Karpas-422 (cell line): ENCODE measurements around the gene CGREF1. TPM values are rescaled to one million over a fixed set of nuclear protein-coding genes. Genes with fewer than 3 reads are reported as not detected.

ENCODE experiments used
- DNase-seq: peaks from one replicate; pipeline ENCODE4 v3.0.0-alpha.2; 2015
- H2AFZ ChIP-seq: fragments of 200-600 bp; sonication (generic); 2 replicates; pipeline ENCODE4 v1.6.1; 2014; ENCODE audit warnings: antibody characterized with exemption, low read length, mixed read lengths
- H3K27ac ChIP-seq: fragments of 200-600 bp; sonication (generic); 2 replicates; pipeline ENCODE4 v1.5.1; 2014; ENCODE audit warnings: mild to moderate bottlenecking, low read length, moderate library complexity
- H3K27me3 ChIP-seq: fragments of 200-600 bp; sonication (generic); 2 replicates; pipeline ENCODE4 v1.6.1; 2014; ENCODE audit warnings: low read length, mixed read lengths
- H3K36me3 ChIP-seq: fragments of 200-600 bp; sonication (generic); 2 replicates; pipeline ENCODE4 v1.6.1; 2014; ENCODE audit warnings: low read length, mixed read lengths; ENCODE audit not compliant: insufficient read depth
- H3K4me1 ChIP-seq: fragments of 200-600 bp; sonication (generic); 2 replicates; pipeline ENCODE4 v1.6.1; 2014; ENCODE audit warnings: mild to moderate bottlenecking, low read length, mixed read lengths
- H3K4me2 ChIP-seq: fragments of 200-600 bp; sonication (generic); 2 replicates; pipeline ENCODE4 v1.6.1; 2014; ENCODE audit warnings: low read length, low read depth, mild to moderate bottlenecking; ENCODE audit not compliant: poor library complexity, severe bottlenecking
- H3K4me3 ChIP-seq: fragments of 200-600 bp; sonication (generic); 2 replicates; pipeline ENCODE4 v1.5.1; 2014; ENCODE audit warnings: mild to moderate bottlenecking, antibody characterized with exemption, low read length, mixed read lengths
- H3K79me2 ChIP-seq: fragments of 200-600 bp; sonication (generic); 2 replicates; pipeline ENCODE4 v1.6.1; 2014; ENCODE audit warnings: mild to moderate bottlenecking, low read length, mixed read lengths
- H3K9ac ChIP-seq: fragments of 200-600 bp; sonication (generic); 2 replicates; pipeline ENCODE4 v1.6.0; 2014; ENCODE audit warnings: low read length
- H3K9me2 ChIP-seq: fragments of 200-600 bp; sonication (generic), shearing (Covaris generic); replicated peaks from 2 replicates; pipeline ENCODE4 v1.6.0; 2014; ENCODE audit warnings: mild to moderate bottlenecking, low read length, moderate library complexity; ENCODE audit not compliant: insufficient read depth
- H3K9me3 ChIP-seq: fragments of 300-700, 200-600 bp; sonication (generic); 2 replicates; pipeline ENCODE4 v1.6.1; 2014; ENCODE audit warnings: low read length, mixed read lengths
- H4K20me1 ChIP-seq: fragments of 200-600 bp; sonication (generic); 2 replicates; pipeline ENCODE4 v1.6.1; 2014; ENCODE audit warnings: mild to moderate bottlenecking, antibody characterized with exemption, low read length, low read depth; ENCODE audit not compliant: insufficient read depth
- total RNA-seq: library from RNA; depleted of rRNA; stranded (reverse); fragments of >200 nt; shearing (Covaris generic); gene quantifications from 2 replicates; pipeline ENCODE4 v1.2.3, GENCODE V29; 2014; ENCODE audit warnings: low replicate concordance

The CGREF1 gene
- total RNA-seq, 1 experiment from 2014 or later: not detected

- H3K4me3 ChIP-seq: no peak overlapping the region
- H3K79me2 ChIP-seq: no peaks in the 10 kb centered on the region
- H3K9me3 ChIP-seq: no peaks in the 10 kb centered on the region
- no peaks in the 10 kb centered on the region for H4K20me1 ChIP-seq
- H3K27ac ChIP-seq: no peak overlapping the region
- no peaks in the 10 kb centered on the region for H3K36me3 ChIP-seq
- no peaks in the 10 kb centered on the region for H3K9me2 ChIP-seq
- H3K27me3 ChIP-seq: no peaks in the 10 kb centered on the region
- no peak overlapping the region for H3K4me2 ChIP-seq
- H3K9ac ChIP-seq: no peak overlapping the region
- peaks cover 37% of the 10 kb centered on the region for H3K4me1 ChIP-seq
- DNase-seq: no peak
- no peak overlapping the region for H2AFZ ChIP-seq
Measured at GRCh38 chr2:27084297-27085061, 34.4 kb downstream of the CGREF1 start.

DNA sequence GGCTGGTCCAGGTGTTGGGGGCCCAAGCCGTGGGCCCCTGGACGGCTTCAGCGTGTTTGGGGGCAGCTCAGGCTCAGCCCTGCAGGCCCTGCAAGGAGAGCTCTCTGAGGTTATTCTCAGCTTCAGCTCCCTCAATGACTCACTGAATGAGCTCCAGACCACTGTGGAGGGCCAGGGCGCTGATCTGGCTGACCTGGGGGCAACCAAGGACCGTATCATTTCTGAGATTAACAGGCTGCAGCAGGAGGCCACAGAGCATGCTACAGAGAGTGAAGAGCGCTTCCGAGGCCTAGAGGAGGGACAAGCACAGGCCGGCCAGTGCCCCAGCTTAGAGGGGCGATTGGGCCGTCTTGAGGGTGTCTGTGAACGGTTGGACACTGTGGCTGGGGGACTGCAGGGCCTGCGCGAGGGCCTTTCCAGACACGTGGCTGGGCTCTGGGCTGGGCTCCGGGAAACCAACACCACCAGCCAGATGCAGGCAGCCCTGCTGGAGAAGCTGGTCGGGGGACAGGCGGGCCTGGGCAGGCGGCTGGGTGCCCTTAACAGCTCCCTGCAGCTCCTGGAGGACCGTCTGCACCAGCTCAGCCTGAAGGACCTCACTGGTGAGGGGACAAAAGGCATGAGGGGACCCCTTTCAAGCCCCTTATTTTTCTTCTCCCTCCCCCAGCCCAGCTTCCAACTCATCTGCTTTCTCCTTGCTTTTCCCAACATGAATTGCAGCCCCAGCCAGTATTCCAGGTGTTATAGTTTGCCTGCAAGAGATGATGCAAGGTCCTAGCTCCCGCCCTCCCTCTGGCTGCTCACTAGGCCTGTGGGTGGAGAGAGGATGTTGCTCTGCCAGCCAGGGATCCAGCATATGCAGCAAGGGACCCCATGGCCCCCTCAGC is 35.3 kb downstream of the CGREF1 start:
- no peak overlapping the region for H2AFZ ChIP-seq
- H3K9ac ChIP-seq: no peak overlapping the region
- no peak overlapping the region for H3K27ac ChIP-seq
- H4K20me1 ChIP-seq: no peaks in the 10 kb centered on the region
- H3K4me3 ChIP-seq: no peak overlapping the region
- no peaks in the 10 kb centered on the region for H3K9me2 ChIP-seq
- no peaks in the 10 kb centered on the region for H3K79me2 ChIP-seq
- no peaks in the 10 kb centered on the region for H3K36me3 ChIP-seq
- H3K4me2 ChIP-seq: no peak overlapping the region
- no peak for DNase-seq
- no peaks in the 10 kb centered on the region for H3K27me3 ChIP-seq
- H3K4me1 ChIP-seq: peaks cover 37% of the 10 kb centered on the region
- H3K9me3 ChIP-seq: no peaks in the 10 kb centered on the region

- H3K9me3 ChIP-seq: no peaks in the 10 kb centered on the region
Measured at GRCh38 chr2:27082773-27083409, 36.0 kb downstream of the CGREF1 start.

GRCh38 chr2:27081984-27082772 is 36.8 kb downstream of the CGREF1 start:
- no peaks in the 10 kb centered on the region for H3K36me3 ChIP-seq
- H2AFZ ChIP-seq: no peak overlapping the region
- peak overlapping the region; percentile 53 for H3K9ac ChIP-seq
- H3K9me3 ChIP-seq: no peaks in the 10 kb centered on the region
- no peak for DNase-seq
- H4K20me1 ChIP-seq: no peaks in the 10 kb centered on the region
- H3K27me3 ChIP-seq: no peaks in the 10 kb centered on the region
- H3K4me3 ChIP-seq: peak overlapping the region; percentile 47; the same call in 1 of the 2 replicates
- peaks cover 32% of the 10 kb centered on the region for H3K4me1 ChIP-seq
- H3K4me2 ChIP-seq: peak overlapping the region; percentile 54
- no peaks in the 10 kb centered on the region for H3K9me2 ChIP-seq
- H3K27ac ChIP-seq: no peak overlapping the region
- H3K79me2 ChIP-seq: no peaks in the 10 kb centered on the region

More at GRCh38 chr2:27082773-27083409, 36.0 kb downstream of the CGREF1 start:
- H3K4me1 ChIP-seq: peaks cover 37% of the 10 kb centered on the region
- H3K4me2 ChIP-seq: no peak overlapping the region
- no peak for DNase-seq
- H3K4me3 ChIP-seq: no peak overlapping the region
- no peak overlapping the region for H3K9ac ChIP-seq
- H3K27me3 ChIP-seq: no peaks in the 10 kb centered on the region
- no peaks in the 10 kb centered on the region for H3K9me2 ChIP-seq
- no peaks in the 10 kb centered on the region for H4K20me1 ChIP-seq
- H2AFZ ChIP-seq: no peak overlapping the region
- no peak overlapping the region for H3K27ac ChIP-seq
- no peaks in the 10 kb centered on the region for H3K36me3 ChIP-seq
- no peaks in the 10 kb centered on the region for H3K79me2 ChIP-seq

GRCh38 chr2:27080603-27080936 is 38.4 kb downstream of the CGREF1 start:
- Histone ChIP-seq H3K4me2 (no peak overlapping the region), H3K27me3 (no peaks in the 10 kb centered on the region), H3K36me3 (no peaks in the 10 kb centered on the region), H2AFZ (no peak overlapping the region), H3K9me2 (no peaks in the 10 kb centered on the region), H4K20me1 (no peaks in the 10 kb centered on the region), H3K4me3 (no peak overlapping the region), H3K9me3 (no peaks in the 10 kb centered on the region), H3K79me2 (no peaks in the 10 kb centered on the region), H3K27ac (no peak overlapping the region), H3K4me1 (peaks cover 22% of the 10 kb centered on the region), H3K9ac (no peak overlapping the region)
- DNase-seq: no peak

DNA sequence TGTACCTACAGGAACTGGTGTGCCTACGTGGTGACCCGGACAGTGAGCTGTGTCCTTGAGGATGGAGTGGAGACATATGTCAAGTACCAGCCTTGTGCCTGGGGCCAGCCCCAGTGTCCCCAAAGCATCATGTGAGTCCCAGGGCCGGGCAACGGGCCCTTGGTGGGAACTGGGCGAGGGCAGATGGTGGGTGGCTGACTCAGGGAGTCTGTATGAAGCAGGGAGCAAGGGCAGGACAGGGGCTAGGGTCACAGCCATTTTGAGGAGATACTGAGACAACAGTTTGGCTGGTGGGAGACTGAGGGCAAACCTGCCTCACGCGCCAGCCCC is 38.8 kb downstream of the CGREF1 start:
- Histone ChIP-seq H4K20me1 (no peaks in the 10 kb centered on the region), H2AFZ (no peak overlapping the region), H3K27me3 (no peaks in the 10 kb centered on the region), H3K9ac (no peak overlapping the region), H3K4me3 (no peak overlapping the region), H3K27ac (no peak overlapping the region), H3K9me2 (no peaks in the 10 kb centered on the region), H3K79me2 (no peaks in the 10 kb centered on the region), H3K4me2 (no peak overlapping the region), H3K9me3 (no peaks in the 10 kb centered on the region), H3K36me3 (no peaks in the 10 kb centered on the region), H3K4me1 (peaks cover 23% of the 10 kb centered on the region)
- DNase-seq: no peak

GRCh38 chr2:27079233-27080139 is 39.4 kb downstream of the CGREF1 start:
- no peaks in the 10 kb centered on the region for H3K27me3 ChIP-seq
- no peak overlapping the region for H3K4me3 ChIP-seq
- no peaks in the 10 kb centered on the region for H3K9me3 ChIP-seq
- no peaks in the 10 kb centered on the region for H3K36me3 ChIP-seq
- no peaks in the 10 kb centered on the region for H3K79me2 ChIP-seq
- no peak overlapping the region for H3K27ac ChIP-seq
- no peak overlapping the region for H3K9ac ChIP-seq
- peaks cover 29% of the 10 kb centered on the region for H3K4me1 ChIP-seq
- H3K4me2 ChIP-seq: no peak overlapping the region
- DNase-seq: no peak
- no peaks in the 10 kb centered on the region for H4K20me1 ChIP-seq
- no peak overlapping the region for H2AFZ ChIP-seq
- no peaks in the 10 kb centered on the region for H3K9me2 ChIP-seq
